IPS-11a (cell line): ENCODE measurements around the gene SLC39A11.

Source experiments
- H3K4me3 ChIP-seq: one replicate; pipeline ENCODE4 v1.5.1; 2013; ENCODE audit warnings: low read depth, low read length, control low read depth

SLC39A11 gene

GRCh38 chr17:72702136-72702735 is 390.3 kb downstream of the SLC39A11 start:
- no peak overlapping the region for H3K4me3 ChIP-seq

GRCh38 chr17:72700226-72700625 is 392.3 kb downstream of the SLC39A11 start:
- no peak overlapping the region for H3K4me3 ChIP-seq

GRCh38 chr17:72699545-72699944 is 392.9 kb downstream of the SLC39A11 start:
- no peak overlapping the region for H3K4me3 ChIP-seq

GRCh38 chr17:72697602-72698146 is 394.8 kb downstream of the SLC39A11 start:
- H3K4me3 ChIP-seq: no peak overlapping the region

- H3K4me3 ChIP-seq: no peak overlapping the region
These were observed 395.8 kb downstream of the SLC39A11 start for GRCh38 chr17:72696721-72697120.

GRCh38 chr17:72696156-72696555 is 396.3 kb downstream of the SLC39A11 start:
- H3K4me3 ChIP-seq: no peak overlapping the region

- H3K4me3 ChIP-seq: no peak overlapping the region
These were observed 398.5 kb downstream of the SLC39A11 start for GRCh38 chr17:72693956-72694355.

GRCh38 chr17:72693151-72693878 is 399.2 kb downstream of the SLC39A11 start:
- no peak overlapping the region for H3K4me3 ChIP-seq

GRCh38 chr17:72692676-72693075 is 399.8 kb downstream of the SLC39A11 start:
- H3K4me3 ChIP-seq: no peak overlapping the region

- no peak overlapping the region for H3K4me3 ChIP-seq
These were observed 400.9 kb downstream of the SLC39A11 start for GRCh38 chr17:72691586-72691985.

- H3K4me3 ChIP-seq: no peak overlapping the region
These were observed 401.5 kb downstream of the SLC39A11 start for GRCh38 chr17:72691017-72691416.

- no peak overlapping the region for H3K4me3 ChIP-seq
These were observed 404.6 kb downstream of the SLC39A11 start for GRCh38 chr17:72687886-72688285.

- no peak overlapping the region for H3K4me3 ChIP-seq
These were observed 408.0 kb downstream of the SLC39A11 start for GRCh38 chr17:72684405-72685020.

- no peak overlapping the region for H3K4me3 ChIP-seq
These were observed 408.7 kb downstream of the SLC39A11 start for GRCh38 chr17:72683506-72684404.

- no peak overlapping the region for H3K4me3 ChIP-seq
These were observed 409.9 kb downstream of the SLC39A11 start for GRCh38 chr17:72682605-72683004.

GRCh38 chr17:72681844-72682243 is 410.6 kb downstream of the SLC39A11 start:
- H3K4me3 ChIP-seq: no peak overlapping the region

- no peak overlapping the region for H3K4me3 ChIP-seq
These were observed 414.6 kb downstream of the SLC39A11 start for GRCh38 chr17:72677714-72678390.

GRCh38 chr17:72677108-72677507 is 415.4 kb downstream of the SLC39A11 start:
- H3K4me3 ChIP-seq: no peak overlapping the region

GRCh38 chr17:72672729-72673128 is 419.8 kb downstream of the SLC39A11 start:
- no peak overlapping the region for H3K4me3 ChIP-seq

GRCh38 chr17:72671016-72671415 is 421.5 kb downstream of the SLC39A11 start:
- H3K4me3 ChIP-seq: no peak overlapping the region
